Measurements from ENCODE around the gene TNFRSF14. TPM values are rescaled to one million over a fixed set of nuclear protein-coding genes. Genes with fewer than 3 reads are reported as not detected.

Gene TNFRSF14
- total RNA-seq, 4 donors from 2014 or later = 36.3 to 47.5 (median 46.7) TPM

- WGBS, 2 donors = 0 to 1% methylated on average over 15 to 16 of the region's 107 CpGs
- TF ChIP-seq POLR2A (IDR thresholded peaks at IDR 0.05) = peak; percentile 64 to 96
- TF ChIP-seq, protein P1, sequence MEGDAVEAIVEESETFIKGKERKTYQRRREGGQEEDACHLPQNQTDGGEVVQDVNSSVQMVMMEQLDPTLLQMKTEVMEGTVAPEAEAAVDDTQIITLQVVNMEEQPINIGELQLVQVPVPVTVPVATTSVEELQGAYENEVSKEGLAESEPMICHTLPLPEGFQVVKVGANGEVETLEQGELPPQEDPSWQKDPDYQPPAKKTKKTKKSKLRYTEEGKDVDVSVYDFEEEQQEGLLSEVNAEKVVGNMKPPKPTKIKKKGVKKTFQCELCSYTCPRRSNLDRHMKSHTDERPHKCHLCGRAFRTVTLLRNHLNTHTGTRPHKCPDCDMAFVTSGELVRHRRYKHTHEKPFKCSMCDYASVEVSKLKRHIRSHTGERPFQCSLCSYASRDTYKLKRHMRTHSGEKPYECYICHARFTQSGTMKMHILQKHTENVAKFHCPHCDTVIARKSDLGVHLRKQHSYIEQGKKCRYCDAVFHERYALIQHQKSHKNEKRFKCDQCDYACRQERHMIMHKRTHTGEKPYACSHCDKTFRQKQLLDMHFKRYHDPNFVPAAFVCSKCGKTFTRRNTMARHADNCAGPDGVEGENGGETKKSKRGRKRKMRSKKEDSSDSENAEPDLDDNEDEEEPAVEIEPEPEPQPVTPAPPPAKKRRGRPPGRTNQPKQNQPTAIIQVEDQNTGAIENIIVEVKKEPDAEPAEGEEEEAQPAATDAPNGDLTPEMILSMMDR (IDR thresholded peaks at IDR 0.05) = no peak
- Histone ChIP-seq H3K36me3 (no peaks in the 10 kb centered on the region), H3K4me1 (peaks cover 25 to 35% of the 10 kb centered on the region in 2 donors), H3K27ac (peak within 1 kb of the TSS; percentile 92 to 98 (median 98)), H3K27me3 (no peaks in the 10 kb centered on the region), H3K9me3 (no peaks in the 10 kb centered on the region), H3K4me3 (replicated peaks in 1 of 3) (peak within 1 kb of the TSS; percentile 40 to 84 (median 77))
- intact Hi-C loops (cut with DNase I) = loop anchor here (5.0 kb wide), 1 partner anchor 39 kb away; no protein-coding TSS in a partner anchor
- DNase-seq = peak; percentile 100
These were observed 30.2 kb downstream of the TNFRSF14 start, which contains the start of gene PRXL2B for GRCh38 chr1:2586154-2587070. Gene PRXL2B, plus strand, starts transcription at chr1:2586777. Its CDS starts 109 bp downstream, at chr1:2586886.

DNA sequence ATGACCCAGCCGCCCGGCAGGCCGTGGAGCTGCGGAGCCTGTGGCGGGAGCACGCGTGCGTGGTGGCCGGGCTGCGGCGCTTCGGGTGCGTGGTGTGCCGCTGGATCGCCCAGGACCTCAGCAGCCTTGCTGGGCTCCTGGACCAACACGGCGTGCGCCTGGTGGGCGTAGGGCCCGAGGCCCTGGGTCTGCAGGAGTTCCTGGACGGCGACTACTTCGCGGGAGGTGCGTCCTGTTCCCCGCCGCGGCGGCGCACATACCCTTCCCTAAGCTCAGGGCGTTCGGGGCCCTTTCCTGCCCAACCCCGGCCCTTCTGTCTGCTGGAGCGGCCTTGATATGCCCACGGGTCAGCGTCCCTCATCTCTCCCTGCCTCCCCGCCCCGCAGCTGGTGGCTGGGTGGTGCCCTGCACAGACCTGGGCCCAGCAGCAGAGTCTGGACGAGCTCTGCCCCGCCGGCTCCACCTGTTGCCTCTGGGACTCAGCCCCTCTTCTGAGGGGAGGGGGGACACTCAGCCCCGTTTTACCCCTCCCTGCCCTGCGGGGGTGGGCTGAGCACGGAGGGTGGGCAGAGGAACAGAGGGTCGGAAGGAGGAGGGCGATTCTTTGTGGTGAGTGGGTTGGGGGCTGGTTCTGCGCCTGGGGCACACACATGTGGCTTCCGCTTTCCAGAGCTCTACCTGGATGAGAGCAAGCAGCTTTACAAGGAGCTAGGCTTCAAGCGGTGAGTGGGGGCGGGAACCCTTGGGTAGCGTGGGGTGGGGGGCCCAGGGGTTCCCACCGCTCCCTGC lies 31.1 kb downstream of the TNFRSF14 start:
- no peak for DNase-seq
- TF ChIP-seq POLR2A (IDR thresholded peaks at IDR 0.05) = no peak
- TF ChIP-seq, protein P1 (IDR thresholded peaks at IDR 0.05) = no peak
- intact Hi-C loops (cut with DNase I) = loop anchor here (5.0 kb wide), 1 partner anchor 40 kb away; no protein-coding TSS in a partner anchor
- WGBS, 2 donors = 13 to 39% methylated on average over 15 to 31 of the region's 52 CpGs
- peak overlapping the region in 1 of 3 donors; percentile 84 for H3K4me3 ChIP-seq (replicated peaks in 1 of 3)
- H3K36me3 ChIP-seq = no peaks in the 10 kb centered on the region
- no peaks in the 10 kb centered on the region for H3K27me3 ChIP-seq
- H3K9me3 ChIP-seq = no peaks in the 10 kb centered on the region
- peaks cover 25 to 35% of the 10 kb centered on the region in 2 donors for H3K4me1 ChIP-seq
- peak overlapping the region in 2 of 3 donors; percentile 30 to 92 for H3K27ac ChIP-seq

GRCh38 chr1:2587860-2588571 lies 31.8 kb downstream of the TNFRSF14 start:
- Histone ChIP-seq H3K9me3 (no peaks in the 10 kb centered on the region), H3K27ac (no peak overlapping the region), H3K4me1 (peaks cover 25 to 35% of the 10 kb centered on the region in 2 donors), H3K27me3 (no peaks in the 10 kb centered on the region), H3K4me3 (replicated peaks in 1 of 3) (peak overlapping the region in 1 of 3 donors; percentile 84), H3K36me3 (no peaks in the 10 kb centered on the region)
- TF ChIP-seq, protein P1 (IDR thresholded peaks at IDR 0.05) = no peak
- TF ChIP-seq POLR2A (IDR thresholded peaks at IDR 0.05) = no peak
- no peak for DNase-seq
- WGBS, 2 donors = 57 to 87% methylated on average over 2 to 8 of the region's 19 CpGs
- intact Hi-C loops (cut with DNase I) = loop anchor here (5.0 kb wide), 1 partner anchor 41 kb away; no protein-coding TSS in a partner anchor

- no peak overlapping the region for H3K27ac ChIP-seq
- intact Hi-C loops (cut with DNase I) = loop anchor here (5.0 kb wide), 1 partner anchor 42 kb away; no protein-coding TSS in a partner anchor
- TF ChIP-seq, protein P1 (IDR thresholded peaks at IDR 0.05) = no peak
- no peak for TF ChIP-seq POLR2A (IDR thresholded peaks at IDR 0.05)
- no peaks in the 10 kb centered on the region for H3K27me3 ChIP-seq
- H3K4me1 ChIP-seq = peaks cover 25 to 37% of the 10 kb centered on the region in 2 donors
- no peaks in the 10 kb centered on the region for H3K9me3 ChIP-seq
- 90 to 91% methylated on average over 8 to 21 of the region's 23 CpGs for WGBS, 2 donors
- H3K36me3 ChIP-seq = no peaks in the 10 kb centered on the region
- no peak overlapping the region for H3K4me3 ChIP-seq (replicated peaks in 1 of 3)
- DNase-seq = no peak
These were observed 32.7 kb downstream of the TNFRSF14 start for GRCh38 chr1:2588661-2589430.
